ENCODE results near the gene ARHGAP18. TPM values are rescaled to one million over a fixed set of nuclear protein-coding genes. Genes with fewer than 3 reads are reported as not detected.

The ARHGAP18 gene
- polyA plus RNA-seq, 3 donors, result 31.9 to 40.5 (median 35.3) TPM

DNA sequence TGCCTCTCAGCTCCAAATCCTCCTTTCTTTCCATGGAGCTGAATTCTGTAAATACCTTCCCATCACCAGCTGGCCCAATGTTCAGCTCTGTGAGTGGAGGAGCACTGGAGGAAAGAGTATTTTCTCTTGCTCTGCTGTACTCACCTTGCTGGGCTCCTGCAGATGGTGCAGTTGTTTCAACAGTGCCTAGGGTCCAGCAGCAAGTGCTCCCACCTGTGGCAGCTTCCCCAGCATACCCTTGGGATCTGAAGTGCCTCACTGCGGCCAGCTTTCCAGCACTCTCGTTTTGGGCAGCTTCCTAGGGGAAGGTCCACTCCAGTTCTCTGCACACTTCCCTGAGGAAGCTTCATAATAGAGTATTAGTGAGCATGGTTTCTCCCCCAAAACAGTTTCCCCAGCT is 170.9 kb downstream of the ARHGAP18 start:
- DNase-seq, result no peak

- no peak for DNase-seq
These were observed 173.7 kb downstream of the ARHGAP18 start for GRCh38 chr6:129536271-129536670.

GRCh38 chr6:129534926-129535325 is 175.1 kb downstream of the ARHGAP18 start:
- DNase-seq, result no peak

Other genes starting within 250 kb of the ARHGAP18 start
- gene TMEM244, start 151.1 kb upstream of the ARHGAP18 start, polyA plus RNA-seq (ENCODE audit: insufficient read length in 3 of 3), result not detected